HepG2 (cell line): ENCODE results near the gene BCAP29. TPM values are rescaled to one million over a fixed set of nuclear protein-coding genes. Genes with fewer than 3 reads are reported as not detected.

Experiments used
- ATAC-seq: fragments of 200-7000 bp; cut with Tn5 transposase; 3 replicates; pipeline ENCODE4 v1.9.1; 2020; ENCODE audit warnings: mild to moderate bottlenecking, moderate library complexity
- BruUV-seq: library from RNA; stranded (reverse); fragments of 400-500 nt; replicated peaks from 2 replicates; lab custom pipeline; 2021; lab: Mats Ljungman, UMichigan
- CTCF ChIA-PET: fragments of 300-600 bp; formaldehyde crosslinking; extraction: SDS; loops from one replicate; lab custom pipeline; 2021; ENCODE audit warnings: low total read pairs, inconsistent platforms, low intra/inter-chr PET ratio; lab: Yijun Ruan, JAX
- POLR2A ChIA-PET: fragments of 350-600 bp; sonication (Branson Sonifier 250); formaldehyde crosslinking; loops from one replicate; lab custom pipeline; 2020; ENCODE audit warnings: antibody characterized with exemption, inconsistent platforms; lab: Yijun Ruan, JAX
- DNase-seq: peaks from one replicate; pipeline ENCODE4 v3.0.0-alpha.2; 2015; ENCODE audit warnings: low spot score
- FAIRE-seq: peaks from 3 replicates; lab custom pipeline; 2011; peaks lifted over from hg19 to GRCh38; lab: Jason Lieb, UNC
- H2AFZ ChIP-seq: one replicate; pipeline ENCODE4 v1.6.1; 2011; ENCODE audit warnings: low read length, inconsistent platforms
- H3K27ac ChIP-seq: fragments of 300-600 bp; 3 replicates; pipeline ENCODE4 v1.8.0; 2011; ENCODE audit warnings: mixed run types, mild to moderate bottlenecking, mixed read lengths, low read length, inconsistent platforms; ENCODE audit not compliant: insufficient read depth; ENCODE audit errors: extremely low read length
- H3K27me3 ChIP-seq, 2 experiments: fragments of 200-600 bp in 1 of 2; 2 replicates in 1 of 2; 3 replicates in 1 of 2; pipeline versions ENCODE4 v1.6.0 to v1.8.0; 2011; ENCODE audit warnings: low read length in 2 of 2, mild to moderate bottlenecking in 2 of 2, moderate library complexity in 2 of 2, inconsistent platforms in 1 of 2; ENCODE audit not compliant: insufficient read depth in 2 of 2, control insufficient read depth in 1 of 2
- H3K36me3 ChIP-seq, 2 experiments: fragments of 200-600 bp in 1 of 2; replicated peaks in 1 of 2; 2 replicates in 1 of 2; 3 replicates in 1 of 2; pipeline versions ENCODE4 v1.5.1 to v1.8.0; 2011; ENCODE audit warnings: low read length in 2 of 2, inconsistent platforms in 1 of 2; ENCODE audit not compliant: insufficient read depth in 2 of 2, control insufficient read depth in 1 of 2
- H3K4me1 ChIP-seq: 2 replicates; pipeline ENCODE4 v1.5.1; 2012; ENCODE audit warnings: low read length, inconsistent platforms; ENCODE audit not compliant: insufficient read depth
- H3K4me2 ChIP-seq: 2 replicates; pipeline ENCODE4 v1.6.0; 2011; ENCODE audit warnings: low read depth, low read length, inconsistent platforms
- H3K4me3 ChIP-seq, 3 experiments: fragments of 200-600 bp in 1 of 3; sonication (generic), shearing (Covaris generic) in 1 of 3; replicated peaks in 1 of 3; 2 replicates each; pipeline ENCODE4 v1.5.1; 2011 to 2016; ENCODE audit warnings: low read length in 3 of 3, inconsistent platforms in 2 of 3, low read depth in 2 of 3, mild to moderate bottlenecking in 2 of 3, control low read depth in 1 of 3, mixed read lengths in 1 of 3; ENCODE audit not compliant: insufficient read depth in 1 of 3
- H3K79me2 ChIP-seq: one replicate; pipeline ENCODE4 v1.6.1; 2011; ENCODE audit warnings: low read length, inconsistent platforms; ENCODE audit not compliant: insufficient read depth
- H3K9ac ChIP-seq: 2 replicates; pipeline ENCODE4 v1.6.0; 2011; ENCODE audit warnings: mild to moderate bottlenecking, low read depth, low read length, inconsistent platforms; ENCODE audit not compliant: insufficient read depth
- H3K9me3 ChIP-seq: 2 replicates; pipeline ENCODE4 v1.5.1; 2012; ENCODE audit warnings: mild to moderate bottlenecking, low read length
- H4K20me1 ChIP-seq: 2 replicates; pipeline ENCODE4 v1.6.0; 2011; ENCODE audit warnings: inconsistent platforms, mild to moderate bottlenecking, low read length, moderate library complexity; ENCODE audit not compliant: insufficient read depth
- E2F1 ChIP-seq: sonication (generic); formaldehyde crosslinking; IDR thresholded peaks from 2 replicates; pipeline ENCODE4 v1.5.0; 2020; ENCODE audit warnings: missing genetic modification reagents
- FOXJ3 ChIP-seq: sonication (generic); formaldehyde crosslinking; IDR thresholded peaks from 2 replicates; pipeline ENCODE4 v1.4.0; 2020; ENCODE audit warnings: missing genetic modification reagents, mild to moderate bottlenecking, borderline replicate concordance
- LCORL ChIP-seq, 2 experiments: fragments of 450-650 bp in 1 of 2; sonication (generic) in 1 of 2; formaldehyde crosslinking in 1 of 2; IDR thresholded peaks; 2 replicates each; pipeline versions ENCODE4 v1.5.0 to v1.6.1; 2017 to 2020; ENCODE audit warnings: antibody characterized with exemption in 1 of 2, missing genetic modification reagents in 1 of 2
- PBX3 ChIP-seq: sonication (generic); formaldehyde crosslinking; IDR thresholded peaks from 2 replicates; pipeline ENCODE4 v1.8.1; 2023; ENCODE audit warnings: missing genetic modification reagents, inconsistent platforms, borderline replicate concordance
- PRDM4 ChIP-seq: sonication (generic); formaldehyde crosslinking; IDR thresholded peaks from 2 replicates; pipeline ENCODE4 v1.9.0; 2021; ENCODE audit warnings: missing genetic modification reagents, borderline replicate concordance
- ZBTB26 ChIP-seq: IDR thresholded peaks from 2 replicates; pipeline ENCODE4 v1.6.1; 2016; ENCODE audit warnings: missing compliant biosample characterization, missing genetic modification reagents, borderline replicate concordance
- ZKSCAN5 ChIP-seq: sonication (generic); formaldehyde crosslinking; IDR thresholded peaks from 2 replicates; pipeline ENCODE4 v1.5.1; 2020; ENCODE audit warnings: mild to moderate bottlenecking, missing genetic modification reagents
- ZNF430 ChIP-seq: sonication (generic); formaldehyde crosslinking; IDR thresholded peaks from 2 replicates; pipeline ENCODE4 v1.9.0; 2021; ENCODE audit warnings: mild to moderate bottlenecking, missing genetic modification reagents
- WGBS: methylation state at CpG from one replicate; pipeline ENCODE4 v1.1.6; 2017; ENCODE audit warnings: low lambda C conversion rate; 5-methylcytosine and 5-hydroxymethylcytosine counted together
- in situ Hi-C: cut with HindIII; loops from 2 replicates; pipeline ENCODE4 v1.10.0; 2017; ENCODE audit warnings: low pct_unique_long_range_greater_than_20kb; ENCODE audit not compliant: extremely low pct_ligation_motif_present
- intact Hi-C: fragments of 100-400 bp; cut with micrococcal nuclease; formaldehyde crosslinking; loops from one replicate; pipeline ENCODE4 v1.10.0; 2022; ENCODE audit not compliant: unreplicated experiment
- polyA plus RNA-seq, 8 experiments: library from polyadenylated mRNA; depleted of rRNA in 3 of 8; stranded (reverse) in 7 of 8; unstranded in 1 of 8; fragments of >200 nt; fragmentation: Illumina TruSeq in 4 of 8; extraction: Trizol in 4 of 8; gene quantifications; 2 replicates each; pipeline versions ENCODE4 v1.2.1 to v1.2.3, GENCODE V29; 2011 to 2016; ENCODE audit warnings: low read depth in 4 of 8, missing spikeins in 1 of 8, mixed read lengths in 1 of 8; ENCODE audit not compliant: insufficient read depth in 1 of 8
- total RNA-seq, 5 experiments: library from RNA; depleted of rRNA; stranded (reverse); fragments of >200 nt; fragmentation: Illumina TruSeq; extraction: Trizol; gene quantifications; 2 replicates each; pipeline ENCODE4 v1.2.3, GENCODE V29; 2016; ENCODE audit warnings: low read depth in 1 of 5

Gene BCAP29
- total and polyA plus RNA-seq, 2 of the 13 experiments (the other 11 are each of a cell fraction or from before 2014, with no cell fraction given) = 15.3 to 35.6 TPM

- TF ChIP-seq ZBTB26 (CRISPR knock-in tag) (peak; percentile 99), LCORL (IDR thresholded peaks at IDR 0.05) (no peak), LCORL (CRISPR knock-in tag; IDR thresholded peaks at IDR 0.05) (no peak), FOXJ3 (CRISPR knock-in tag) (no peak), ZNF430 (CRISPR knock-in tag) (no peak)
Measured at GRCh38 chr7:107563081-107563774, 16.8 kb upstream of the BCAP29 start (continued).

GRCh38 chr7:107563775-107564552 lies 16.1 kb upstream of the BCAP29 start, which contains the start of the genes COG5 and DUS4L:
TSS of gene COG5 (minus strand) at chr7:107563920. CDS start at chr7:107563896, 24 bp downstream.
TSS of gene DUS4L (plus strand) at chr7:107563971. CDS start at chr7:107567071, 3,100 bp downstream.
- intact Hi-C loops = no loop called here
- TF ChIP-seq E2F1 (CRISPR knock-in tag) (peak; percentile 73; the same call in 1 of the 2 replicates), PRDM4 (CRISPR knock-in tag) (no peak), PBX3 (no peak), ZKSCAN5 (CRISPR knock-in tag) (0 out of 2 replicates have a peak, but pooled peaks have one; percentile 30)

More at GRCh38 chr7:107563775-107564552, 16.1 kb upstream of the BCAP29 start, which contains the start of the genes COG5 and DUS4L:
- WGBS = 1% methylated on average over 11 of the region's 55 CpGs
- Histone ChIP-seq H3K79me2 (peaks cover 50% of the 10 kb centered on the region), H3K4me1 (peaks cover 52% of the 10 kb centered on the region), H3K4me2 (peak within 1 kb of the TSS; percentile 81), H3K9ac (peak within 1 kb of the TSS; percentile 97), H3K9me3 (no peaks in the 10 kb centered on the region), H3K27me3 (no peaks in the 10 kb centered on the region; a peak in 1 of 5 replicates), H4K20me1 (0 out of 2 replicates have a peak, but pooled peaks cover 3% of the 10 kb centered on the region), H3K4me3 (peak within 1 kb of the TSS; percentile 86 to 100 (median 94)), H3K27ac (peak within 1 kb of the TSS; percentile 88), H2AFZ (peak within 1 kb of the TSS; percentile 87), H3K36me3 (no peaks in the 10 kb centered on the region)
- DNase-seq = peak; percentile 61
- ChIA-PET POLR2A (interaction anchor here (1.7 to 1.8 kb wide), 2 partner anchors 16 to 179 kb away, joined by 5 to 13 read pairs; partner anchors contain the start of gene BCAP29), CTCF (no interaction called here)
- in situ Hi-C loops = no loop called here
- BruUV-seq = no TSS peak
- ATAC-seq = peak; percentile 94
- no peak for FAIRE-seq
